Testis (tissue), 2 donors: Measurements from ENCODE around the gene HOXA7.

Experiments
- POLR2A ChIP-seq: fragments of 450-650 bp; IDR thresholded peaks from one replicate; pipeline ENCODE4 v1.6.1; 2017; ENCODE audit warnings: antibody characterized with exemption, mild to moderate bottlenecking, moderate library complexity
- TF ChIP-seq, protein P1 (sequence below), 3 experiments: fragments of 450-650 bp in 2 of 3; fragments of 200-600 bp in 1 of 3; sonication (generic) in 1 of 3; IDR thresholded peaks; one replicate each; pipeline ENCODE4 v1.5.1; 2016 to 2019; ENCODE audit warnings: antibody characterized with exemption in 3 of 3, mild to moderate bottlenecking in 2 of 3, moderate library complexity in 1 of 3

DNA sequence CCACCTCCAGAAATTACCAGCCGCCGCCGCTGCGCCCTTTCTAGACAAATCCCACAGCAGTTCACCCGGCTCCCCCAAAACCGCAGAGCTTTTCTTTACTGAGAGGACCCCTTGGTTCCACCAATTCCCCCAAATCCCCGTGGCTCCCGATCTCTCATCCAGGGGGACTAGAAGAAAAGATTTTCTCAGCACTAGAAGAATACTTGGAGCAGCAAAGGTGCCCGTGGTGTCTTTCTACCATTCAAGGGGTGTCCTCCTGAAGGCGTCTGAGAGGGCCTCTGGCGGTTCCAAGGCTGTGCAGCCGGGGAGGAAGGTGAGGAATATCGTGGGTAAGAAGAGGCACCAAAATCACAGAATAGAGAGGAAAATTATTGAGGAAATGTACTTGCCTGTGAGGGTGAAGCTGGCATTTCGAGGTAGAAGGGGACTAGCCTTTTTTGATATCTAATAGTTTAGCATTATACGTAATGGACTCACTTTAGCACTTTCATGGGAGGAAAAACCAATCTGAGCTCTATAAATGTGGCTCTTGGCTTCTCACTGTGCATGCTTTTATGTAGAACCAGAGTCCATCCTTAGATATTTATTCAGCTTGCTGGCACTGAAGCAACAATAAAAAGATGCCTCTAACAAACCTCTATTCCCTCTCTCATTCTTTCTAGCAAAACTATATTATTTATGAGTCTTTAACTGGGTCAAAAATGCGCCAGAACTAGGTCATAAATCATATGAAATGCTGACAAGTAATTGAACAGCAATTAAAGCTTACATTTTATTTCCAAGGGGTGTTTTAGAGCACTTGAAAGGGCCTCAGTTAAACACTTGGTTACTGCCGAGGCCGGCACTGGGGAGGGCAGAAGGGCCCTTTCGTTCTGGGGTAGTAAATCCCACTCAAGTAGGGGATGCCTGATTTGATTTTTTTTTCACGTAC lies 40.2 kb downstream of the HOXA7 start:
- TF ChIP-seq, protein P1, sequence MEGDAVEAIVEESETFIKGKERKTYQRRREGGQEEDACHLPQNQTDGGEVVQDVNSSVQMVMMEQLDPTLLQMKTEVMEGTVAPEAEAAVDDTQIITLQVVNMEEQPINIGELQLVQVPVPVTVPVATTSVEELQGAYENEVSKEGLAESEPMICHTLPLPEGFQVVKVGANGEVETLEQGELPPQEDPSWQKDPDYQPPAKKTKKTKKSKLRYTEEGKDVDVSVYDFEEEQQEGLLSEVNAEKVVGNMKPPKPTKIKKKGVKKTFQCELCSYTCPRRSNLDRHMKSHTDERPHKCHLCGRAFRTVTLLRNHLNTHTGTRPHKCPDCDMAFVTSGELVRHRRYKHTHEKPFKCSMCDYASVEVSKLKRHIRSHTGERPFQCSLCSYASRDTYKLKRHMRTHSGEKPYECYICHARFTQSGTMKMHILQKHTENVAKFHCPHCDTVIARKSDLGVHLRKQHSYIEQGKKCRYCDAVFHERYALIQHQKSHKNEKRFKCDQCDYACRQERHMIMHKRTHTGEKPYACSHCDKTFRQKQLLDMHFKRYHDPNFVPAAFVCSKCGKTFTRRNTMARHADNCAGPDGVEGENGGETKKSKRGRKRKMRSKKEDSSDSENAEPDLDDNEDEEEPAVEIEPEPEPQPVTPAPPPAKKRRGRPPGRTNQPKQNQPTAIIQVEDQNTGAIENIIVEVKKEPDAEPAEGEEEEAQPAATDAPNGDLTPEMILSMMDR (IDR thresholded peaks at IDR 0.05): no peak
- no peak for TF ChIP-seq POLR2A
